GM12801 (cell line): ENCODE measurements around the gene VILL.

Experiments used
- CTCF ChIP-seq: IDR thresholded peaks from one replicate; pipeline ENCODE4 v1.5.1; 2011; ENCODE audit warnings: control low read depth; ENCODE audit not compliant: insufficient read length; ENCODE audit errors: extremely low read depth

The VILL gene

GRCh38 chr3:37989821-37990480 lies 635 bp upstream of the VILL start:
- no peak for TF ChIP-seq CTCF

- no peak for TF ChIP-seq CTCF
Observed at GRCh38 chr3:37991109-37991508, 523 bp downstream of the VILL start.

- TF ChIP-seq CTCF: no peak
Observed at GRCh38 chr3:37991823-37992222, 1.2 kb downstream of the VILL start.

GRCh38 chr3:37992271-37993066 lies 1.9 kb downstream of the VILL start:
- TF ChIP-seq CTCF: no peak

GRCh38 chr3:37993067-37993455 lies 2.5 kb downstream of the VILL start:
- no peak for TF ChIP-seq CTCF

GRCh38 chr3:37993460-37993819 lies 2.9 kb downstream of the VILL start:
- no peak for TF ChIP-seq CTCF

- TF ChIP-seq CTCF: no peak
Observed at GRCh38 chr3:37993820-37994638, 3.4 kb downstream of the VILL start.
